Right ventricle myocardium inferior (tissue), 1 donor: ENCODE measurements around the gene WFDC1. TPM values are rescaled to one million over a fixed set of nuclear protein-coding genes. Genes with fewer than 3 reads are reported as not detected.
A peak's percentile ranks its signal among the peaks of the same experiment; 100 is the strongest.

Source experiments
- ATAC-seq: fragments of 200-7000 bp; cut with Tn5 transposase; one replicate; pipeline ENCODE4 v1.9.1; 2020; ENCODE audit warnings: mild to moderate bottlenecking, moderate library complexity
- DNase-seq: peaks from one replicate; pipeline ENCODE4 v3.0.0; 2021; ENCODE audit errors: missing footprints
- intact Hi-C: fragments of 100-400 bp; cut with DNase I; formaldehyde crosslinking; loops from one replicate; pipeline ENCODE4 v1.11.0; 2022
- total RNA-seq: library from RNA; stranded (reverse); fragmentation: NEBNext Ultra II Directional; extraction: Animal tissue kit (Norgen Biotek cat#: 25700); gene quantifications from one replicate; pipeline ENCODE4 v1.2.1, GENCODE V29; 2021
- donor health status: DM: no; HTN: yes; CAD: no; lungs with severe emphysema.

The WFDC1 gene
- total RNA-seq, 1 donor from 2014 or later: 1.5 TPM

- ATAC-seq (no peak), DNase-seq (no peak)
- intact Hi-C loops: no loop called here
Measured at GRCh38 chr16:84270531-84270930, 24.1 kb upstream of the WFDC1 start.

- intact Hi-C loops: no loop called here
- DNase-seq (no peak), ATAC-seq (no peak)
Measured at GRCh38 chr16:84271037-84271436, 23.6 kb upstream of the WFDC1 start.

- DNase-seq (no peak), ATAC-seq (no peak)
- intact Hi-C loops: no loop called here
Measured at GRCh38 chr16:84271866-84272265, 22.8 kb upstream of the WFDC1 start.

GRCh38 chr16:84272740-84273320 is 21.8 kb upstream of the WFDC1 start:
- intact Hi-C loops: no loop called here
- no peak for DNase-seq
- ATAC-seq: no peak

GRCh38 chr16:84274515-84274914 is 20.2 kb upstream of the WFDC1 start:
- intact Hi-C loops: no loop called here
- ATAC-seq: no peak
- no peak for DNase-seq

- ATAC-seq (no peak), DNase-seq (no peak)
- intact Hi-C loops: no loop called here
Measured at GRCh38 chr16:84275585-84276151, 19.0 kb upstream of the WFDC1 start.

GRCh38 chr16:84277244-84277823 is 17.3 kb upstream of the WFDC1 start:
- intact Hi-C loops: loop anchor here (1.0 kb wide), 1 partner anchor 207 kb away; no protein-coding TSS in a partner anchor
- no peak for ATAC-seq
- DNase-seq: peak; percentile 86

GRCh38 chr16:84278333-84278732 is 16.3 kb upstream of the WFDC1 start:
- no peak for DNase-seq
- intact Hi-C loops: loop anchor here (2.0 kb wide), 1 partner anchor 26 kb away; no protein-coding TSS in a partner anchor
- ATAC-seq: no peak

- intact Hi-C loops: loop anchor here (2.0 kb wide), 1 partner anchor 26 kb away; no protein-coding TSS in a partner anchor
- no peak for ATAC-seq
Measured at GRCh38 chr16:84278968-84279367, 15.7 kb upstream of the WFDC1 start.

GRCh38 chr16:84279881-84280280 is 14.8 kb upstream of the WFDC1 start:
- intact Hi-C loops: loop anchor here (2.0 kb wide), 1 partner anchor 25 kb away; no protein-coding TSS in a partner anchor

More at GRCh38 chr16:84278968-84279367, 15.7 kb upstream of the WFDC1 start:
- no peak for DNase-seq

GRCh38 chr16:84281074-84281473 is 13.6 kb upstream of the WFDC1 start:
- no peak for DNase-seq
- intact Hi-C loops: no loop called here
- no peak for ATAC-seq

More at GRCh38 chr16:84279881-84280280, 14.8 kb upstream of the WFDC1 start:
- no peak for ATAC-seq
- no peak for DNase-seq

GRCh38 chr16:84282533-84282932 is 12.1 kb upstream of the WFDC1 start:
- ATAC-seq (no peak), DNase-seq (no peak)
- intact Hi-C loops: no loop called here

GRCh38 chr16:84283314-84284153 is 11.1 kb upstream of the WFDC1 start:
- ATAC-seq (no peak), DNase-seq (no peak)
- intact Hi-C loops: no loop called here

GRCh38 chr16:84284154-84284722 is 10.4 kb upstream of the WFDC1 start:
- intact Hi-C loops: no loop called here

GRCh38 chr16:84286578-84287240 is 8.0 kb upstream of the WFDC1 start:
- intact Hi-C loops: no loop called here

More at GRCh38 chr16:84284154-84284722, 10.4 kb upstream of the WFDC1 start:
- ATAC-seq: peak; percentile 88
- DNase-seq: no peak

GRCh38 chr16:84288902-84289301 is 5.8 kb upstream of the WFDC1 start:
- intact Hi-C loops: no loop called here
- DNase-seq (no peak), ATAC-seq (no peak)

More at GRCh38 chr16:84286578-84287240, 8.0 kb upstream of the WFDC1 start:
- DNase-seq (peak; percentile 83), ATAC-seq (peak; percentile 72)

- ATAC-seq (no peak), DNase-seq (no peak)
- intact Hi-C loops: no loop called here
Measured at GRCh38 chr16:84291226-84291625, 3.5 kb upstream of the WFDC1 start.

GRCh38 chr16:84292011-84292410 is 2.7 kb upstream of the WFDC1 start:
- DNase-seq (no peak), ATAC-seq (no peak)
- intact Hi-C loops: no loop called here
